HG03457 (cell line): ENCODE measurements around the gene DNER.
"Not testable (repeated sequence)": the region's sequence is repeated elsewhere in the genome, so short reads cannot be mapped to it uniquely, and the experiment has no call there.

ENCODE experiments used
- ATAC-seq: cut with Tn5 transposase; IDR thresholded peaks from one replicate; pipeline ENCODE4 v1.9.1; 2021; ENCODE audit warnings: moderate number of reproducible peaks; ENCODE audit not compliant: unreplicated experiment

The DNER gene

GRCh38 chr2:229348128-229348527 is 366.2 kb downstream of the DNER start:
- ATAC-seq: no peak

- no peak for ATAC-seq
Observed at GRCh38 chr2:229346816-229347540, 367.4 kb downstream of the DNER start.

DNA sequence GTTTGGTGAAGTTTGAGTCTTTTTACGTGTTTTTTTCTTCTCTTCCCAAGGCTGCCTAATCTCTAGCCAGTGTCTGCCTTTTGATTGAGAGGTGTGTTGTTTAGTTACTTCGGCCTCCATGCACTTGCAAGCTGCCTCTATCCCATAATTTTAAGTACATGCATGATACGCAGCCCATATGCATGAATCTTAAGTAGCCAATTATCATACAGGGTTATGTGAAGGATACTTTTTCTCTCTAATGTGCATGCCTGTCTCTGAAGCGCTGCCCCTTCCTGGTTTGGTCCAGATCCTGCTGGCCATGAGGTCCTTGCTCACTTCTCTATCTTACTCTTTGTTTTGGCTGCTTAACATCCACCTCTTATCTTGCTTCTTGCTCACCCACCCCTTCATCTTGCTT is 369.4 kb downstream of the DNER start:
- no peak for ATAC-seq

DNA sequence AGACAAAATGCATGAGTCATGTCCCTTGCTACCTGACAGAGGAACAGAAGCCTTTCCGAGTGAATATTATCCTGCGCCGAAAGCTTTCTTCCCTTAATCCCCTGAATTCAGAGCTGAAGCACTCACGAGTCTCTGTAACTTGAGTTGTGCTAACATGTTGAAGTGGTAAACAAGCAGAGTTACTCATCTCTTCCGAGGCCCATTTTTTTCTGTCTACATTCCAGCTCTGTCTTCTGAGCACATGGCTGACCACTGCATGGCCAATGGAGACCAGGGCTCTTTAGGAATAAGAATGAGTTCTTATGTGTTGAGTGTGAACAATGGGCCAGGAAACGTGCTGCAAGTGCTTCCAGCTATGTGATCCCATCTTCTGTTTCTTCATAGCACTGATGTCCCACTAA is 370.2 kb downstream of the DNER start:
- no peak for ATAC-seq

GRCh38 chr2:229343661-229344060 is 370.7 kb downstream of the DNER start:
- ATAC-seq: no peak

GRCh38 chr2:229342376-229342775 is 372.0 kb downstream of the DNER start:
- no peak for ATAC-seq

DNA sequence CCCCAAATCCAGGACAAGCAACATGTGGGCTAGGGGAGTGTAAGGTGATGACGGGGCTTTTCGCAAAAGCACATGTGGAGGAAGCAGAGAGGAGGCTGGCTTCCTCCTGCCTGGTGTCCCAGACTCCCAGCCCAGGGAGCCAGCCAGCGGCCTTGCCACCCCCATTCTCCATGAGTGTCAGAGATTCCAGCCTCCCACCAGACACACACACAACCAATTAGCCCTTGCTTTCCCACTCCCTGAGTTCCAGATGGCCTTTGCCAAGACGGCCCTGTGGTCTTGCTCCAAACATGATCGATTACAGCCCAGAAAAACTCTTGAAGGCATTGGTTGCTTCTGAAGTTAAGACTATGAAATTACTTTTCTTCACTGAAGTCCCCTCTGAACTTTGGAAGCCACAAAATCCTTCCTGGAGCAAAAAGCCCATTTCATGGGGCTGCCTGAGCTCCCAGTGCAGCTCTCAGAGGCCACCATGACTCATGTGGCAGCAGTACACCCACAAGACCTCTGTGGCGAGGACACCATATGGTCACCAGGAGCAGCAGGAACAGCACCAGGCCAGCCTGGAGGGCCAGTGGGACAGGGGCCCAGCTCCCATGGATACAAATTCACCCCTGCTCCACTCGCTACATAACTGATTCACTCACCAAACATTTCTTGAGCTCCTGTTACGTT is 374.1 kb downstream of the DNER start:
- ATAC-seq: no peak

- ATAC-seq: no peak
Observed at GRCh38 chr2:229339618-229340017, 374.7 kb downstream of the DNER start.

- ATAC-seq: not testable (repeated sequence)
Observed at GRCh38 chr2:229339171-229339570, 375.2 kb downstream of the DNER start.

- ATAC-seq: no peak
Observed at GRCh38 chr2:229335877-229336346, 378.4 kb downstream of the DNER start.

- no peak for ATAC-seq
Observed at GRCh38 chr2:229335330-229335729, 379.0 kb downstream of the DNER start.

GRCh38 chr2:229330952-229331351 is 383.4 kb downstream of the DNER start:
- no peak for ATAC-seq

DNA sequence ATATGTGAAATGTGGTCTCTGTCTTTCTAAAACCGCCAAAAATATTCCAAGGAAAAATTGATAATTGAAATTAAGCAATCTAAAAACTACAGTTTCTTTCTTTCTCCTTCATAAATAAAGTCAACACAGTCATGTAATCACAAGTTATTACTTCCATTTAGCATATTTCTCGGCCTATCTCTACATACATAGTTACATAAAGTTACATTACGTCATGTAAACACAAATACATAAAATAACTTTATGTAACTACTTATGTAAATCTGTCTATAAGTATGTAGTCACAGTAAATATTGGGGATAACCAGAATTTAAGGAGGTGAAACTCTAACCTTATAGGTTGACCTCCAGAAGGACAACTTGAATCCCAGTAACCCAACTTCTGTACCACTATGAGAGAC is 394.8 kb downstream of the DNER start:
- no peak for ATAC-seq

GRCh38 chr2:229314117-229314516 is 400.2 kb downstream of the DNER start:
- no peak for ATAC-seq

GRCh38 chr2:229313591-229313990 is 400.8 kb downstream of the DNER start:
- no peak for ATAC-seq
